Neural progenitor cell (in vitro differentiated cells): ENCODE results near the gene CSF3R. TPM values are rescaled to one million over a fixed set of nuclear protein-coding genes. Genes with fewer than 3 reads are reported as not detected.
"Not testable (repeated sequence)": the region's sequence is repeated elsewhere in the genome, so short reads cannot be mapped to it uniquely, and the experiment has no call there.

ENCODE experiments used
- DNase-seq: peaks from one replicate; pipeline ENCODE4 v3.0.0-alpha.2; 2016; ENCODE audit warnings: low spot score
- H2AFZ ChIP-seq: fragments of 200-600 bp; sonication (generic); replicated peaks from 2 replicates; pipeline ENCODE4 v1.6.1; 2016; ENCODE audit warnings: antibody characterized with exemption
- H3F3A ChIP-seq: fragments of 200-600 bp; sonication (generic); 2 replicates; pipeline ENCODE4 v1.6.1; 2016; ENCODE audit warnings: antibody characterized with exemption, low read depth
- H3K27ac ChIP-seq: fragments of 200-600 bp; sonication (generic); 2 replicates; pipeline ENCODE4 v1.5.1; 2016; ENCODE audit warnings: mild to moderate bottlenecking
- H3K27me3 ChIP-seq: fragments of 200-600 bp; sonication (generic); 2 replicates; pipeline ENCODE4 v1.6.1; 2016; ENCODE audit warnings: mild to moderate bottlenecking, moderate library complexity
- H3K36me3 ChIP-seq: fragments of 200-600 bp; sonication (generic); 2 replicates; pipeline ENCODE4 v1.5.1; 2016
- H3K4me1 ChIP-seq: fragments of 200-600 bp; sonication (generic); 2 replicates; pipeline ENCODE4 v1.6.1; 2016; ENCODE audit warnings: mixed run types
- H3K4me2 ChIP-seq: fragments of 200-600 bp; sonication (generic); 2 replicates; pipeline ENCODE4 v1.6.1; 2016
- H3K4me3 ChIP-seq: fragments of 200-600 bp; sonication (generic); 2 replicates; pipeline ENCODE4 v1.5.1; 2016
- H3K79me2 ChIP-seq: fragments of 200-600 bp; sonication (generic); 2 replicates; pipeline ENCODE4 v1.6.1; 2016; ENCODE audit warnings: low read depth
- H3K9ac ChIP-seq: fragments of 200-600 bp; sonication (generic); 2 replicates; pipeline ENCODE4 v1.6.1; 2016
- H3K9me3 ChIP-seq: fragments of 200-600 bp; sonication (generic); 2 replicates; pipeline ENCODE4 v1.5.1; 2016; ENCODE audit warnings: low read depth
- H4K20me1 ChIP-seq: fragments of 200-600 bp; sonication (generic); 2 replicates; pipeline ENCODE4 v1.6.1; 2016; ENCODE audit warnings: low read depth
- H3K27ac Mint-ChIP-seq: 3 replicates; pipeline ENCODE4 v1.8.0; 2021; ENCODE audit warnings: mixed read lengths
- H3K27me3 Mint-ChIP-seq: 2 replicates; pipeline ENCODE4 v1.8.0; 2022; ENCODE audit warnings: low read depth, mild to moderate bottlenecking, inconsistent platforms, moderate library complexity, mixed read lengths; ENCODE audit not compliant: insufficient read depth
- H3K36me3 Mint-ChIP-seq: 3 replicates; pipeline ENCODE4 v1.8.0; 2021; ENCODE audit warnings: mixed read lengths
- H3K4me1 Mint-ChIP-seq: 3 replicates; pipeline ENCODE4 v1.8.0; 2021; ENCODE audit warnings: mixed read lengths
- H3K4me3 Mint-ChIP-seq: 3 replicates; pipeline ENCODE4 v1.8.0; 2021; ENCODE audit warnings: mild to moderate bottlenecking, moderate library complexity, mixed read lengths
- H3K9me3 Mint-ChIP-seq: 3 replicates; pipeline ENCODE4 v1.8.0; 2020; ENCODE audit warnings: mixed read lengths
- CTCF ChIP-seq: fragments of 200-600 bp; sonication (generic); IDR thresholded peaks from 2 replicates; pipeline ENCODE4 v1.5.1; 2017; ENCODE audit warnings: antibody characterized with exemption, mild to moderate bottlenecking
- EZH2 ChIP-seq: fragments of 200-600 bp; sonication (generic); IDR thresholded peaks from 2 replicates; pipeline ENCODE4 v1.6.1; 2017; ENCODE audit warnings: antibody characterized with exemption, mild to moderate bottlenecking, moderate library complexity
- EZH2phosphoT487 ChIP-seq: fragments of 200-600 bp; sonication (generic); IDR thresholded peaks from 2 replicates; pipeline ENCODE4 v1.6.1; 2017; ENCODE audit warnings: antibody characterized with exemption
- total RNA-seq: library from RNA; depleted of rRNA; stranded (reverse); fragments of >200 nt; gene quantifications from 2 replicates; pipeline ENCODE4 v1.2.3, GENCODE V29; 2015; ENCODE audit warnings: low replicate concordance

Gene CSF3R
- total RNA-seq, 1 donor from 2014 or later, result not detected

DNA sequence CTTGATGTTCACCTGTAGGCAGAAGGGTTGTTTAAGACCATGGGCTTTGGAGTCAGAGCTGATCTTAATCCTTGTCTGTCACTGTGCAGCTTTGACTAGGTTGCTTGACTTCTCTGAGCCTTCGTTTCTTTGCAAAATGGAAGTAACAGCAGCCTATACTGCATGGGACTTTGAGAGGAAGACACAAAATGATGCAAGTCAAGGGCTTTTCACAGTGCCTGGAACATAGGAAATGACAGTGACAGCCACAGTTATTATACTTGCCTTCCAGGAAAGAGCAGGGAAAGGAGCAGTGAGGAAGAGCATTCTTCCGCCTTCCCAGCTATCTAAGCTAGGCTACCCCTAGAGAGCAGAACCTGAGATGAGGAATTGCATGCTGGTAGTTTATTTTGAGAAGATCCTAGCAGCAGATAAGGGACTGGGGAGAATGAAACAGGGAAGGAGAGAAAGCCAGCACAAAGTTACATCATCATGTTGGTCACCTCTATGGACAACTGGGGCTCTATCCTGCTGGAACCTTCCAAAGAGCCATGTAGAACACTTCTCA, 3.1 kb downstream of the CSF3R start:
- H3K4me2 ChIP-seq, result no peak overlapping the region
- peaks cover 14% of the 10 kb centered on the region for H3K4me1 ChIP-seq
- no peaks in the 10 kb centered on the region for H3K36me3 Mint-ChIP-seq
- no peaks in the 10 kb centered on the region for H3K9me3 Mint-ChIP-seq
- no peaks in the 10 kb centered on the region for H3K36me3 ChIP-seq
- TF ChIP-seq CTCF (no peak), EZH2 (no peak), EZH2phosphoT487 (no peak)
- no peaks in the 10 kb centered on the region for H4K20me1 ChIP-seq
- no peaks in the 10 kb centered on the region for H3K9me3 ChIP-seq
- H3F3A ChIP-seq, result no peaks in the 10 kb centered on the region
- peaks cover 12% of the 10 kb centered on the region for H3K4me1 Mint-ChIP-seq
- no peaks in the 10 kb centered on the region for H3K79me2 ChIP-seq
- H3K4me3 ChIP-seq, result no peak overlapping the region
- no peak for DNase-seq
- peak overlapping the region; percentile 48 for H3K27ac Mint-ChIP-seq
- H3K4me3 Mint-ChIP-seq, result no peak overlapping the region
- no peak overlapping the region for H3K9ac ChIP-seq
- H3K27me3 ChIP-seq, result no peaks in the 10 kb centered on the region
- no peak overlapping the region for H3K27ac ChIP-seq
- no peak overlapping the region for H2AFZ ChIP-seq
- H3K27me3 Mint-ChIP-seq, result peaks cover 3% of the 10 kb centered on the region

GRCh38 chr1:36477615-36478014, 5.1 kb downstream of the CSF3R start:
- not testable (repeated sequence) for H4K20me1 ChIP-seq, H3K27me3 ChIP-seq, H3F3A ChIP-seq, H3K4me3 Mint-ChIP-seq, H3K4me2 ChIP-seq, H2AFZ ChIP-seq, H3K4me3 ChIP-seq, H3K4me1 ChIP-seq, H3K9me3 Mint-ChIP-seq, H3K36me3 Mint-ChIP-seq, H3K79me2 ChIP-seq, H3K27ac ChIP-seq, H3K9ac ChIP-seq, H3K27me3 Mint-ChIP-seq, H3K36me3 ChIP-seq, H3K9me3 ChIP-seq
- peak overlapping the region; percentile 68 for H3K27ac Mint-ChIP-seq
- DNase-seq, result peak; percentile 20
- peaks cover 10% of the 10 kb centered on the region for H3K4me1 Mint-ChIP-seq

GRCh38 chr1:36476945-36477344, 5.8 kb downstream of the CSF3R start:
- Mint-ChIP-seq H3K36me3 (no peaks in the 10 kb centered on the region), H3K4me1 (peaks cover 8% of the 10 kb centered on the region), H3K27ac (no peak overlapping the region), H3K4me3 (no peak overlapping the region), H3K27me3 (peaks cover 3% of the 10 kb centered on the region), H3K9me3 (no peaks in the 10 kb centered on the region)
- no peak overlapping the region for H3K4me3 ChIP-seq
- H3K27me3 ChIP-seq, result no peaks in the 10 kb centered on the region
- no peaks in the 10 kb centered on the region for H3K79me2 ChIP-seq
- no peak overlapping the region for H3K9ac ChIP-seq
- no peaks in the 10 kb centered on the region for H3K36me3 ChIP-seq
- peaks cover 8% of the 10 kb centered on the region for H3K4me1 ChIP-seq
- H4K20me1 ChIP-seq, result no peaks in the 10 kb centered on the region
- H3F3A ChIP-seq, result no peaks in the 10 kb centered on the region
- TF ChIP-seq CTCF (no peak), EZH2 (no peak), EZH2phosphoT487 (no peak)
- no peak overlapping the region for H3K4me2 ChIP-seq
- H2AFZ ChIP-seq, result no peak overlapping the region
- H3K27ac ChIP-seq, result no peak overlapping the region
- H3K9me3 ChIP-seq, result no peaks in the 10 kb centered on the region
- DNase-seq, result no peak

DNA sequence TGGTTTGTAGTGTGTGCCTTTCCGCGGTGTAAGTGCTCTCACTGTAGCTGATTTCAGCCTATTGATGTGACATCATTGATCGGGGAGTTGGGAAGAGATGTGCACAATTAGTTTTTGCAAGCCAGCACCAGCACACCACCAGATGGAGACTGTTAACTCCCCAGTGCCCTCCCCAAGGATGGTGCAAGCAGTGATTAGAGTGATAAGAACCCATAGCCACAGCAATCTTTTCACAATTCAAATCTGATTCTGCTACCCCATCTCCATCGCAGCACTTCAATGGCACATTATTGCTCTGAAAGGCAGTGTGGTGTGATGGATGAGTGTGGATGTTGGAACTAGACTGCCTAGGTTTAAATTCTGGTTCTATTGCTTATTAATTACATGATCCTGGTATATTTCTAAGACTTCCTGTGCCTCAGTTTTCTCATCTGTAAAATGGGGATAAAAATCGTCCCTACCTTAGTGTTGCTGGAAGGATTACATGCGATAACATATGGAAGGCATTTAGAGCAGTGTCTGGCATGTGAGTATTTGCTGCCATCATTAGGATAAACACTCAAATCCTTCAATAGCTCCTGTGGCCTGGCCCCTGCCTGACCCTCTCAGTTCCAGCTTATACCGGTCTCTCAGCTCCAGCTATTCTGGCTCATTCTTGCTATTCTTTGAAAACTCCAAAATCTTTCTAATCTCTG, 6.7 kb downstream of the CSF3R start:
- Histone ChIP-seq H3K27ac (no peak overlapping the region), H3K4me2 (no peak overlapping the region)
- peak overlapping the region; percentile 3 for H3K27ac Mint-ChIP-seq

More for the DNA sequence above, 6.7 kb downstream of the CSF3R start:
- Histone ChIP-seq H3K36me3 (no peaks in the 10 kb centered on the region), H3K9ac (no peak overlapping the region), H3K79me2 (no peaks in the 10 kb centered on the region), H3K27me3 (no peaks in the 10 kb centered on the region), H3K4me3 (no peak overlapping the region), H2AFZ (no peak overlapping the region), H4K20me1 (no peaks in the 10 kb centered on the region), H3K9me3 (no peaks in the 10 kb centered on the region), H3F3A (no peaks in the 10 kb centered on the region), H3K4me1 (peaks cover 9% of the 10 kb centered on the region)
- DNase-seq, result no peak
- H3K9me3 Mint-ChIP-seq, result no peaks in the 10 kb centered on the region
- H3K4me1 Mint-ChIP-seq, result peaks cover 13% of the 10 kb centered on the region
- peaks cover 3% of the 10 kb centered on the region for H3K27me3 Mint-ChIP-seq
- no peaks in the 10 kb centered on the region for H3K36me3 Mint-ChIP-seq
- TF ChIP-seq EZH2phosphoT487 (no peak), EZH2 (no peak), CTCF (no peak)
- no peak overlapping the region for H3K4me3 Mint-ChIP-seq
